Right lobe of liver (tissue), 4 donors: ENCODE measurements around the gene SCAPER.

Source experiments
- CTCF ChIP-seq, 4 donors: fragments of 200-600 bp in 3 of 4; fragments of 450-650 bp in 1 of 4; IDR thresholded peaks; one replicate each; pipeline versions ENCODE4 v1.5.1 to v1.8.0; 2016 to 2022; ENCODE audit warnings: antibody characterized with exemption in 4 of 4, mild to moderate bottlenecking in 2 of 4
- POLR2A ChIP-seq: fragments of 450-650 bp; IDR thresholded peaks from one replicate; pipeline ENCODE4 v1.6.1; 2017; ENCODE audit warnings: antibody characterized with exemption, mild to moderate bottlenecking
- donor health status: DM: no; HTN: no; CAD: no.
- donor health status: DM: no; HTN: no; CAD: no.
- donor health status: DM: no; HTN: yes; CAD: no.

- no peak for TF ChIP-seq POLR2A
- no peak for TF ChIP-seq CTCF (IDR thresholded peaks at IDR 0.05)
Measured at GRCh38 chr15:76894174-76894573, 11.0 kb downstream of the SCAPER start.
